Osteocyte (in vitro differentiated cells): Measurements from ENCODE around the gene HPS1. TPM values are rescaled to one million over a fixed set of nuclear protein-coding genes. Genes with fewer than 3 reads are reported as not detected.

Source experiments
- DNase-seq: peaks from one replicate; pipeline ENCODE4 v3.0.0; 2021; ENCODE audit warnings: mixed read lengths; ENCODE audit not compliant: unreplicated experiment; ENCODE audit errors: extremely low spot score
- H3K27ac Mint-ChIP-seq: one replicate; pipeline ENCODE4 v1.8.0; 2021; ENCODE audit warnings: mild to moderate bottlenecking, mixed read lengths; ENCODE audit not compliant: unreplicated experiment
- H3K27me3 Mint-ChIP-seq: one replicate; pipeline ENCODE4 v1.8.0; 2021; ENCODE audit warnings: mixed read lengths; ENCODE audit not compliant: unreplicated experiment
- H3K36me3 Mint-ChIP-seq: one replicate; pipeline ENCODE4 v1.8.0; 2021; ENCODE audit warnings: mixed read lengths; ENCODE audit not compliant: unreplicated experiment
- H3K4me1 Mint-ChIP-seq: one replicate; pipeline ENCODE4 v1.8.0; 2021; ENCODE audit warnings: mixed read lengths; ENCODE audit not compliant: unreplicated experiment
- H3K4me3 Mint-ChIP-seq: one replicate; pipeline ENCODE4 v1.8.0; 2021; ENCODE audit warnings: mild to moderate bottlenecking, moderate library complexity, mixed read lengths; ENCODE audit not compliant: unreplicated experiment
- H3K9me3 Mint-ChIP-seq: one replicate; pipeline ENCODE4 v1.8.0; 2021; ENCODE audit warnings: mixed read lengths; ENCODE audit not compliant: unreplicated experiment
- total RNA-seq: library from RNA; stranded (reverse); gene quantifications from 2 replicates; pipeline ENCODE4 v1.2.1, GENCODE V29; 2021
- TF ChIP-seq, protein P1 (sequence below): fragments of 200-600 bp; sonication (generic); IDR thresholded peaks from 2 replicates; pipeline ENCODE4 v1.5.0; 2021; ENCODE audit warnings: antibody characterized with exemption, mild to moderate bottlenecking, moderate library complexity

The HPS1 gene
- total RNA-seq, 1 donor from 2014 or later: 67.1 TPM

DNA sequence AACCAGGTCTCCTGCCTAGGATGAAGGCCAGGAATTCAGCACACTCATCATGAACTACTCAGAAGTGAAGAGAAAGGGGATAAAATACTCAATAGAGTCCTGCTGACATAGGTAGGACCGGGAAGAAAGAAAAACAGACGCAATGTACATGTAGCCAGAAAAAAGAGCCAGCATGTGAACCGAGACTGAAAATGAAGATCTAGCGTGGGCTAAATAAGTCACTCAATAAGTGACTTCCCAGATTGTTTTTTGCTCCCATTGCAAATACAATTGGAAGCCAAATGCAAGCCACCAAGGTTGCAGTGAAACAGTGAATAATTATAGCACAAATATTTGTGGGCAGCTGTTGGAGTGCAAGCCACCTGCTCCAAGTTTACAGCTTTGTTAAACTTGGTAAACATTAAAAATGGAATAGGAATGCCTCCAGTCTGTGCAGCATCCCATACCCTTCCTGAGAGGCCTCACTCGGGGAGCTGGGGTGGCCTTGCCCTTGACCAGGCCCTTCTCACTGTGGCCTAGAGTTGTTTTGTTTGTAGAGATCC is 34.7 kb upstream of the HPS1 start:
- Mint-ChIP-seq H3K36me3 (no peaks in the 10 kb centered on the region), H3K9me3 (no peaks in the 10 kb centered on the region), H3K4me1 (no peaks in the 10 kb centered on the region), H3K27ac (no peak overlapping the region), H3K27me3 (no peaks in the 10 kb centered on the region), H3K4me3 (no peak overlapping the region)
- DNase-seq: no peak
- TF ChIP-seq, protein P1, sequence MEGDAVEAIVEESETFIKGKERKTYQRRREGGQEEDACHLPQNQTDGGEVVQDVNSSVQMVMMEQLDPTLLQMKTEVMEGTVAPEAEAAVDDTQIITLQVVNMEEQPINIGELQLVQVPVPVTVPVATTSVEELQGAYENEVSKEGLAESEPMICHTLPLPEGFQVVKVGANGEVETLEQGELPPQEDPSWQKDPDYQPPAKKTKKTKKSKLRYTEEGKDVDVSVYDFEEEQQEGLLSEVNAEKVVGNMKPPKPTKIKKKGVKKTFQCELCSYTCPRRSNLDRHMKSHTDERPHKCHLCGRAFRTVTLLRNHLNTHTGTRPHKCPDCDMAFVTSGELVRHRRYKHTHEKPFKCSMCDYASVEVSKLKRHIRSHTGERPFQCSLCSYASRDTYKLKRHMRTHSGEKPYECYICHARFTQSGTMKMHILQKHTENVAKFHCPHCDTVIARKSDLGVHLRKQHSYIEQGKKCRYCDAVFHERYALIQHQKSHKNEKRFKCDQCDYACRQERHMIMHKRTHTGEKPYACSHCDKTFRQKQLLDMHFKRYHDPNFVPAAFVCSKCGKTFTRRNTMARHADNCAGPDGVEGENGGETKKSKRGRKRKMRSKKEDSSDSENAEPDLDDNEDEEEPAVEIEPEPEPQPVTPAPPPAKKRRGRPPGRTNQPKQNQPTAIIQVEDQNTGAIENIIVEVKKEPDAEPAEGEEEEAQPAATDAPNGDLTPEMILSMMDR: no peak

DNA sequence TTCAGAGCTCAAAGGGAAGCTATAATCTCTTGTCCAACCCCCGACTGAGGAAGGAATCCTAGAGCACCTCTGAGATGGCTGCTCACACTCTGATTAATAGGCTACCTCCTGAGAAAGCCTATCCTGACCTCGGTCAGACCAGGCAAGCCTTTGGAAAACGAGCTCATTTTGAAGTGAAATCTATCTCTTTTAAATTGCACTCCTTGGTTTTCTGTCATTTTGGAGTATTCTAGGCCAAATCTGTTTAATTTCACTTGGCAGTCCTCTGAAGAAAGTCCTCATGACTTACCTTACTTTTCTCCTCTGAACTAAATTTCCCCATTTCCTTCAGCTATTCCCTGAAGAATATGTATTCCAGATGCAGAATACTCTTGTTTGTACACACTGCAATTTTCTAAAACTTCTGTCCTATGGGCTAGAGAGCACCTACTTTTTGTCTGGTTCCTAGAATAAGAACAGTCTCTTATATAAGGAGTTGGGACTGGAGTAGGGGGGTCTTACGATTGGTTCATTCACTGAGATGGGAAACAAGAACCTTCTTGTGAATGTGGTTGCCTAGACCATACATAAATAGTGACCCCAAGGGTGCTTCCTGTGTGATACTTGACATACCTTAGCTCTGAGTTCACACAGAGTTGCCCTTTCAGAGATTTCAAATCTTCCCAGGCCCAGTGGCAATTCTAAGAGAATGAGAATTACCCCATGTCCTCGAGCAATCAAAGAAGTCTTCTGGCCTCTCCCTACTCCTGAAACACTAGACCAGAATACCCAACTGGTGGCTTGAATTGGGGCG is 31.9 kb upstream of the HPS1 start:
- H3K4me3 Mint-ChIP-seq: no peak overlapping the region
- TF ChIP-seq, protein P1: no peak

DNA sequence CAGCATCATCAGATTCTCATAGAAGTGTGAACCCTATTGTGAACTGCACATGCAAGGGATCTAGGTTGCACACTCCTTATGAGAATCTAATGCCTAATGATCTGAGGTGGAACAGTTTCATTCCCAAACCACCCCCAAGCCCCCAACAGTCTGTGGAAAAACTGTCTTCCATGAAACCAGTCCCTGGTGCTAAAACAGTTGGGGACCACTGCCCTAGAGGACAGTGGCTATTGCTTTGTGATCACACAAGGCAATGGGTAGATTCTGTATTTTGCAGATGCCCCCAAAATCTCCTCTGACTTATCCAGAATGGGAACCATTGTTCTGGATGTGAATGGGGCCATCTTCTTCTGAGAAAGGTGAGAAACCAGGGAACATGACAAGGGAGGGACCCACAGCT is 31.1 kb upstream of the HPS1 start:
- Mint-ChIP-seq H3K27me3 (peaks cover 7% of the 10 kb centered on the region), H3K27ac (no peak overlapping the region), H3K9me3 (no peaks in the 10 kb centered on the region)

More for the DNA sequence above, 31.9 kb upstream of the HPS1 start:
- Mint-ChIP-seq H3K27ac (no peak overlapping the region), H3K36me3 (no peaks in the 10 kb centered on the region), H3K27me3 (no peaks in the 10 kb centered on the region), H3K4me1 (no peaks in the 10 kb centered on the region), H3K9me3 (no peaks in the 10 kb centered on the region)
- no peak for DNase-seq

DNA sequence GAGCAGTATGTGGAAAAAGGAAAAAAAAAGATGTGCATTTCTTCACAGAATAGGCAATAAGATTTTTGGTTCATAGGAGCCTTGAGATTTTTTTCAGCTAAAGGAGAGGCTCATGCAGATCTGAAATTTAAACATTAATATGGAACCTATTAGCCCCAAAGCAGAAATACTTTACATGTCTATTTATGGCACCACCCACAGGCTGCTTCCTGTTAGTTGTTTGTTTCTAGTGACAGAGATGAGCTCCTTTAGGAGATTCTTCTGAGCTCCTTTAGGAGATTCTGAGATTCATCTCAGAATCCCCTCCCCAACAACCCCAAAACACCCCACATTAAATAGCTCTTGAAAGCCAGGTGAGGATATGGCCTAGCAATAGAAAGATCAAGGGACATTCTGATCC is 27.9 kb upstream of the HPS1 start:
- no peaks in the 10 kb centered on the region for H3K9me3 Mint-ChIP-seq
- no peaks in the 10 kb centered on the region for H3K36me3 Mint-ChIP-seq
- no peak overlapping the region for H3K27ac Mint-ChIP-seq
- no peaks in the 10 kb centered on the region for H3K4me1 Mint-ChIP-seq
- DNase-seq: no peak
- H3K4me3 Mint-ChIP-seq: no peak overlapping the region
- TF ChIP-seq, protein P1: no peak
- peaks cover 30% of the 10 kb centered on the region for H3K27me3 Mint-ChIP-seq

More for the DNA sequence above, 31.1 kb upstream of the HPS1 start:
- DNase-seq: no peak
- TF ChIP-seq, protein P1: no peak
- no peaks in the 10 kb centered on the region for H3K36me3 Mint-ChIP-seq
- no peaks in the 10 kb centered on the region for H3K4me1 Mint-ChIP-seq
- H3K4me3 Mint-ChIP-seq: no peak overlapping the region

DNA sequence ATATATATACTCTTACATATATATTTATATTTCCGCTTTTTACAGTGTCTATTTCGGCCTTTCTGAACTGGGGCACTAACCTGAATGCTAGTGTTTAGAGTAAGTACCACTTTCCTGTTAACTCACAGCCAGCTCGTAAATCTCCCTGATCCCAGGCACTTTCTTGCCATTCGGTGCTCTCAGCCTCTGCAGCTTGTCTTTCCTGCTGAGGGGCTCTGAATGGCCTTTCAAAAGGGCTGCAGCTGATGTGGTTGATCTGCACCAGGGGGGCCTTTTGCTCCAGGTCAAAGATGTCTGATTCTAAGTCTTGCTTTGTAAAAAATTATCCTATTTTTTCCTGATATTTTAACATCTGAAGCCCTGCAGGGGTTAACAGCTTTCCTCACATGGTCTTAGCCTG is 25.5 kb upstream of the HPS1 start:
- TF ChIP-seq, protein P1: no peak
- Mint-ChIP-seq H3K4me1 (peaks cover 2% of the 10 kb centered on the region), H3K27ac (no peak overlapping the region), H3K9me3 (no peaks in the 10 kb centered on the region), H3K36me3 (no peaks in the 10 kb centered on the region), H3K4me3 (no peak overlapping the region), H3K27me3 (peaks cover 33% of the 10 kb centered on the region)
- DNase-seq: no peak
